ENCODE measurements around the gene RUFY4. TPM values are rescaled to one million over a fixed set of nuclear protein-coding genes. Genes with fewer than 3 reads are reported as not detected.
A peak's percentile ranks its signal among the peaks of the same experiment; 100 is the strongest.
"Not testable (repeated sequence)": the region's sequence is repeated elsewhere in the genome, so short reads cannot be mapped to it uniquely, and the experiment has no call there.

The RUFY4 gene, protein sequence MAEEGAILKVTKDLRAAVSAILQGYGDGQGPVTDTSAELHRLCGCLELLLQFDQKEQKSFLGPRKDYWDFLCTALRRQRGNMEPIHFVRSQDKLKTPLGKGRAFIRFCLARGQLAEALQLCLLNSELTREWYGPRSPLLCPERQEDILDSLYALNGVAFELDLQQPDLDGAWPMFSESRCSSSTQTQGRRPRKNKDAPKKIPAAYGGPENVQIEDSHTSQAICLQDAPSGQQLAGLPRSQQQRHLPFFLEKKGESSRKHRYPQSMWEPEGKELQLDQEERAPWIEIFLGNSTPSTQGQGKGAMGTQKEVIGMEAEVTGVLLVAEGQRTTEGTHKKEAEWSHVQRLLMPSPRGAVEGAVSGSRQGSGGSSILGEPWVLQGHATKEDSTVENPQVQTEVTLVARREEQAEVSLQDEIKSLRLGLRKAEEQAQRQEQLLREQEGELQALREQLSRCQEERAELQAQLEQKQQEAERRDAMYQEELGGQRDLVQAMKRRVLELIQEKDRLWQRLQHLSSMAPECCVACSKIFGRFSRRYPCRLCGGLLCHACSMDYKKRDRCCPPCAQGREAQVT
- total RNA-seq (1 to 10 TPM in 1 of 2 experiments, under 1 TPM in 1; 0.16 to 1.5 TPM), polyA plus RNA-seq (under 1 TPM in 1 of 3 donors, not detected in 2; 0.31 TPM), total RNA-seq (0.08 to 3.4 (median 0.33) reads per million in 6 experiments)

DNA sequence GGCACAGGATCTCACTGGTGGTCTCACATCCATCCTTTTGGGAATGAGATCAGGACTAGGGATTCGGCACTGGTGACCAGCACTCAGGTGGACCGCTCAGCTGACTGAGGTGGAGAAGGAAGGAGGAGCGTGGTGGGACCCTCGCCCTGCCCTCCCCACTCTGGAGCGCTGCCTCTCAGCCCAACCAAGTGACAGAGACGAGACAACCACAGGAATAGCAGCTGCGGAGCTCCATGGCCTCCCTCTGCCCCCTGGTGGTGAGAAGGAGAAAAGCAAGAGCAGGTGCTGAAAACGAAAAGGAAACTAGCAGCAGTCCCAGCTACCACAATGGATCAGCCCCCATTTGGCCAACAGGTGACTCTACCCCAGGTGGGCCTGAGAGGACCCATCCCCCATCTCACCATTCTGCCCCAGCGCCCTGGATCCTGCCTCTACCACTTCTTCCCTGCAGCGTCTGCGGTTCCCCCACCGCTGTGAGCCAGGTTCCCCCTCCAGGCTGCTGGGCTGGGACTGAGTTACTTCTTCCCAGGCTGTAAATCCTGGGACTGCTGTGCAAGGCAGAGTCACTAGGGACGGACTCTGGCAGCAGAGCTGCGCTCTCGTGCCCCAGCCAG lies at the start of gene RUFY4:
TSS of gene RUFY4 (plus strand) at position 533 of the 614 bp plus-strand sequence. CDS start 1,353 bp downstream, outside the sequence.
- H3K9me3 Mint-ChIP-seq, H3K36me3 Mint-ChIP-seq, POLR2A ChIA-PET: not testable (repeated sequence)
- Mint-ChIP-seq H3K4me1 (peaks cover 7 to 12% (median 10%) of the 10 kb centered on the region in 4 donors), H3K4me3 (peak within 1 kb of the TSS; percentile 52 to 79 (median 65)), H3K27me3 (peaks cover 4 to 36% (median 27%) of the 10 kb centered on the region in 5 donors), H3K27ac (peak within 1 kb of the TSS in 7 of 10 donors; percentile 3 to 73 (median 43))
- peak; percentile 90 to 95 for ATAC-seq
- peak; percentile 28 to 81 (median 68) for DNase-seq

DNA sequence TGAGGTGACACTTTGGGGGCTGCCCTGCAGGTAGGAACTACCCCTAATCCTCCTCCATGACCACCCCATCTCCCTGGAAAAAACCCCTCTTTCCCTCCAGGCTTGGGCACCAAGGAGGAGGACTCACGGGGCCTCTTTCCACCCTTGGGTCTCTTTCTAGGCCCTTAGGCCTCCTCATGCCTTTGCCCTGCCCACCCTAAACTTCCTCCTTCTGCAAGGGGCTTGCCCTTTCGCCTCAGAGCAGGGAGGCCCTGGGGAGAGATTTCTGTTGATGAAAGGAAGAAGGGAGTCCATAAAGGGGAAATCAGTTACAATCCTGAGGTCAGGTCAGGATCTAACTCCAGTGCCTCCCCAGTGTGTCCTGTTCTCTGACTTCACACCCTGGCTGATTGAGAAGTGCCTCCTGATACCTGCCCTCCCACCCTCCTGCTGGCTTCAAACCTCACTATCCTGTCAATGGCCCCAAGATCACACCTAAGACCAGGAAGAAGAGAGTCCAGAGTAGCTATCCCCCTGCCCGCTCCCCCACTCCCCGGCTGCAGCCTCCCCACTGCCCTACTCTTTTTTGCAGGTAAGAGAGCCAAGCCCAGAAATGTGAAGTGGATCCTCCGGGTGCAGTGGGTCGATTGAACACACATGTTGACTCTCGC lies 49.5 kb upstream of the RUFY4 start:
- Mint-ChIP-seq H3K9me3 (no peaks in the 10 kb centered on the region), H3K27me3 (peaks cover 0 to 6% (median 2%) of the 10 kb centered on the region in 5 donors), H3K4me3 (no peak overlapping the region), H3K36me3 (no peaks in the 10 kb centered on the region), H3K4me1 (peaks cover 0 to 16% (median under 1%) of the 10 kb centered on the region in 4 donors), H3K27ac (no peak overlapping the region)
- POLR2A ChIA-PET = no interaction called here
- ATAC-seq (no peak), DNase-seq (peak in 1 of 10 donors; percentile 36)

DNA sequence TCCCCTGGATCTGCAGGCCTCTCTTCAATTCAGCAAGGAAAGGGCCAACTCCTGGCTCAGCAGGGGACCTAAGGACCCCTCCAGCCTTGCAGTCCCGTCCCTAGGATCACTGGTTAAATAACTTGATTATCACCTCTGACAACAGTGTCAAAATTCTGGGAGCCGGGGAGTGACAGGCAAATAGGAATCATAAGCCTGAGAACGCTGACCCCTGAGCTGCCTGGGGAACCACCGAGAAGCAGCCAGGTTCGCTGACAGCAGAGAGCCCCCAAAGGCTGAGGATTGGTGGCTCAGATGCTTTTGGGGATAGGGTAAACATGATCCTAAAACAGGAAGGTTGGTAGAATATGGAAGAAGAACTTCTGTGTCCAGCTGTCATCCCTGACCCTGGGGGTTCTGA lies 48.8 kb upstream of the RUFY4 start:
- POLR2A ChIA-PET = no interaction called here
- Mint-ChIP-seq H3K9me3 (no peaks in the 10 kb centered on the region), H3K36me3 (no peaks in the 10 kb centered on the region), H3K4me3 (no peak overlapping the region), H3K27ac (no peak overlapping the region), H3K4me1 (peaks cover 0 to 16% (median under 1%) of the 10 kb centered on the region in 4 donors), H3K27me3 (peaks cover 0 to 5% (median 0%) of the 10 kb centered on the region in 5 donors)
- DNase-seq (no peak), ATAC-seq (no peak)

DNA sequence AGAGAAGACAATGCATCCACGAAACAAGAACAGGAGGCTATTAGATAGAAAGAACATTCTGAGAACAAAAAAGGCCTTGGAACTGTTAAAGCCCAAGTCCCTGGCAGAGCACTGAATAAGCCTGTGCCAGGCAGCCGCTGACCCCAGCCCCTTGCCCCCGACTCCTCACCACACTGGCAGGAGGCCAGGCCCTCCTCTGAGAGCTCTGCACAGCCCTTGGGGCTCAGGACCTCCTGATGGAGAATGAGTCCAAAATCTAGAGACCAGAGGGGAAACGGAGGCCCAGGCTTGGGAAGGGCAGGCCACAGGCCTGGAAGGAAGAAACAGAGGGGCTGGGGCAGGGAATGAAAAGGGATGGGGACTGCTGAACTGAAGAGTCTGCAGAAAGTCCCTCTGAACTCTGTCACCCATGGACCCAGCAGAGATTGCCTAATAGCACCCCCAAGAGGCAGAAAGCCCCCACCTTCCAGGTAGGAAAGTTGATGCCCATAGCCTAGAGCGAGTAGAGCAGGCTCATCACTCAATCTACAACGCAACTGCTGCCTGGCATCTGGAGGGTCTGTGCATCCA lies 48.0 kb upstream of the RUFY4 start:
- POLR2A ChIA-PET = no interaction called here
- H3K9me3 Mint-ChIP-seq = no peaks in the 10 kb centered on the region
- peaks cover 0 to 16% (median under 1%) of the 10 kb centered on the region in 4 donors for H3K4me1 Mint-ChIP-seq
- no peak overlapping the region for H3K4me3 Mint-ChIP-seq
- peaks cover 0 to 5% (median 0%) of the 10 kb centered on the region in 5 donors for H3K27me3 Mint-ChIP-seq
- H3K27ac Mint-ChIP-seq = no peak overlapping the region
- no peak for ATAC-seq
- peak in 1 of 10 donors; percentile 36 for DNase-seq
- H3K36me3 Mint-ChIP-seq = no peaks in the 10 kb centered on the region

DNA sequence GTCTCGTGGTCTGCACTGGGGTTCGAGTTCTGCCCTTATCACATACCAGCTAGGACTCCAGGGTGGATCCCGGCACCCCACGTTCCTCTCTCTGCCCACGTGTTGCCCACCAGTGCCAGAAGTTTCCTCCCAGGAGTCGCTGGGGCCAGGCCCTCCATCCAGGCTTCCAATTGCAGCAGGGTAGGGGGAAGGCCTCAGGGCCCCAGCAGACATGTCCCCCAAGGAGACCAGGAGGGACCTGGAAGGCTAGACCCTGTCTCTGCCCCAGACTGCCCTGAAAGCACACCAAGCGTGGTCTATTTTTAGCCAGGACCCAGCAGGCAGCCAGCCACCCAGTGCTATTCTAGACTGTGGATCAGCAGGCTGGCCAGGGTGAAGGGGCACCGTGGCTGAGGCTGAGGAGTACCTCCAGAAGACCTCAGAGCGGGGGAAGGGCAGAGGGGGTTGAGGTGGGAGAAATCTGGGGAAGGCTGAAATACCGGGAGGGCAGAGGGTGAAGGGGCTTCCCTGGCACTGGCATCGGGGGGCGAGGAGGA lies 47.4 kb upstream of the RUFY4 start:
- Mint-ChIP-seq H3K4me1 (peaks cover 0 to 16% (median 2%) of the 10 kb centered on the region in 4 donors), H3K4me3 (no peak overlapping the region), H3K36me3 (no peaks in the 10 kb centered on the region), H3K9me3 (no peaks in the 10 kb centered on the region), H3K27me3 (peaks cover 0 to 1% (median 0%) of the 10 kb centered on the region in 5 donors), H3K27ac (no peak overlapping the region)
- ATAC-seq (no peak), DNase-seq (peak in 1 of 10 donors; percentile 24)
- POLR2A ChIA-PET = no interaction called here

DNA sequence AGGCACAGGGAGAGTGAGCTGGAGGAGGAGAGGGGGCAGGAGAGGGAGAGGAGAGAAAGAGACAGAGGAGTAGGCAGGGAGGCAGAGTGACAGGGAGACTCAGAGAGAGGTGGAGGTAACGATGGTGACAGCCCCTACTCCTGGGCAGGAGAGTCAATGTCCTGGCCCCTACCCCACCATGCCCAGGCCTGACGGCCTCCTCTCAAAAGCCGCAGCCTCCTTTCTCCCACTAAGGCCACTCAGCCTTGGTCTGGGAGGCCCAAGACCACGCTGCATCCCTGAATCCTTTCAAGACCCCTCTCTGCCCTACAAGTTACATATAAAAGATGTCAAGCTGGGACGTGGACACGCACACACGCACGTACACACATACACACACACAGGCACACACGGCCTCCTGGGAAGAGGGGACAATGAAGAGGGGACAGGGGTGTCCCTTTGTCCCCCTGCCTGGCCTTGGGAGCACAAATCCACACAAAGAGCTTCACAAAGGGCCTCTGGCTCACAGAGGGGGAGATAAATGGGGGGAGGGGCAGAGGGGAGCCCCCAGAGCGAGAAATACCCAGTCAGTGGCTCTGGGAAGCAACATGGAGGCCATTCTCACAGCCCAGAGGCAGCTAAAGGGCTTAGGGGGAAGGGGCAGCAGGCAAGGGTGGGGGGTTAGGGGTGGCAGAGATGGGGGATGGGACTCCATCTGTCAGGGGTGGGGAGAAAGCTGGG lies 46.8 kb upstream of the RUFY4 start:
- H3K9me3 Mint-ChIP-seq = no peaks in the 10 kb centered on the region
- no peaks in the 10 kb centered on the region for H3K27me3 Mint-ChIP-seq
- H3K4me1 Mint-ChIP-seq = peaks cover 0 to 16% (median 2%) of the 10 kb centered on the region in 4 donors

DNA sequence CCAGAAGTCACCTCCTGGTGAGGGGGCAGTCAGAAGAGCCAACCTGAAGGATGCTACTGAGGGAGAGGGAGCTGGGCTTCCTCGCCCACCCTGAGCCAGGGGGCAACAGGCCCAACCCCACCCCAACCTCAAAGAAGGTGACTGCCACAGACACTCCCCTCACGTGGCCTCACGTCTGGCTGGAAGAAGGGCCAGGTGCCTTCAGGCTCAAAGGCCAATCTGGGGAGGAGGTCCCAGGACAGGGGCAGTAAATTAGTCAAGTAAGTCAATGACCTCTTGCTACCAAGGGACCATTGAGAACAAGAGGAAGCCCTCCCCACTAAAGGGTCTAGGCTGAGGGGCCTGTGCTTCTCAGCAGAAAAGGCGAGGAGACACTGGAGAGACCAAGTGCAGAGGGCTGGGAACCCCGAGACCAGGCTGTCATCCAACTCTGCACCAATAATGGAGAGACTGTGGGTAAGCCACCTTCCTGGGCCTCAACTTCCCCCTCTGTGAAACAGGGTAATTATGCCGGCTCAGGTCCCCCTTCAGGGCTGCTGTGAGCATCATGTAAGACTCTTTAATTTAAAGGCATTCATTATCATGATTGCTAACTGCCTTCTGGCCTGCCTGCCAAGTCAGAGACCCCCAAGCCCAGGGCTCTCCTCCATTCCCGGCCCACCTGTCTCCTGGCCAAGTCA lies 46.1 kb upstream of the RUFY4 start:
- Mint-ChIP-seq H3K4me3 (no peak overlapping the region), H3K27me3 (no peaks in the 10 kb centered on the region), H3K4me1 (peaks cover 0 to 13% (median 2%) of the 10 kb centered on the region in 4 donors), H3K27ac (no peak overlapping the region), H3K36me3 (no peaks in the 10 kb centered on the region), H3K9me3 (no peaks in the 10 kb centered on the region)
- peak in 1 of 10 donors; percentile 30 for DNase-seq
- ATAC-seq = no peak
- POLR2A ChIA-PET = no interaction called here

More for the DNA sequence above, 46.8 kb upstream of the RUFY4 start:
- ATAC-seq (no peak), DNase-seq (no peak)
- H3K36me3 Mint-ChIP-seq = no peaks in the 10 kb centered on the region
- H3K27ac Mint-ChIP-seq = no peak overlapping the region
- H3K4me3 Mint-ChIP-seq = no peak overlapping the region
- POLR2A ChIA-PET = no interaction called here

DNA sequence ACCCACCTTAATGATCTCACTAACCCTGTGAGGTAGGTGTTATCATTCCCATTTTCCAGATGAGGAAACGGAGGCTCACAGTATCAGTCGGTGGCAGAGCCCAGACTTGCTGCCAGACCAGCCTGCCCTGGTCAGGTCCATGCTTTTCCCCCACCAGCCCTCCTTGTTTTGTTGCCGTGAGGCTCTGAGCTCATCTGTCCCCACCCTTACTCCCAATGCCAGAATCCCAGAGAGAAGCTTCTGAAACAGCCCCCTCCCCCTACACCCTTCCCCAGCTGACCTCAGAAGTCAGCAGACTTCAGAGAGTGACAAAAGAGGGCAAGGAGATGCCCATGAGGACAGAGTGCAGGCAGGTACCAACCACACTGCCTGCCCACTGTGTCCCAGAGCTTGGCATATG lies 45.4 kb upstream of the RUFY4 start:
- no peak overlapping the region for H3K4me3 Mint-ChIP-seq
- H3K36me3 Mint-ChIP-seq = no peaks in the 10 kb centered on the region
- peaks cover 0 to 11% (median 3%) of the 10 kb centered on the region in 4 donors for H3K4me1 Mint-ChIP-seq
- no peaks in the 10 kb centered on the region for H3K27me3 Mint-ChIP-seq
- no peak overlapping the region for H3K27ac Mint-ChIP-seq
- no peaks in the 10 kb centered on the region for H3K9me3 Mint-ChIP-seq
- peak in 1 of 10 donors; percentile 5 for DNase-seq
- POLR2A ChIA-PET = no interaction called here
- ATAC-seq = no peak

DNA sequence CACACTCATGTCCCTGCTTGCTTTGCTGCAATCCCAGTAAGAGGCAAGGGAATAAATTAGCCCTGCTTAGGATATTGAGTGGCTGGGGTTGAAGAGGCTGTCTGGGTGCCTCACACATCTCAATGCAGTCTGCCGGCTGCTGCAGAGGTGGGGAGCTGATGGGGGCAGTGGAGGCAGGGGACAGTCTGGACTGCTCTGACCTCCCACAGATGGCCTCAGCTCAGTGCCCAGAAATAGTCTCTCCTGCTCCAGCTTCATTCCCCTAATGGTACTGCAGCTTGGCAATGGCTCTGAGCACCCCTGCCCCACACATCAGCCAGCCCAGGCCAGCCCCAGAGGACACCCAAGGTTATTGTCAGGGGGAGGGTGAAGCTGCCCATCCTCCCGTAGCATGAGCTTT lies 44.7 kb upstream of the RUFY4 start:
- POLR2A ChIA-PET = no interaction called here
- H3K4me3 Mint-ChIP-seq = no peak overlapping the region
- peaks cover 0 to 9% (median 3%) of the 10 kb centered on the region in 4 donors for H3K4me1 Mint-ChIP-seq
- no peaks in the 10 kb centered on the region for H3K36me3 Mint-ChIP-seq
- no peaks in the 10 kb centered on the region for H3K27me3 Mint-ChIP-seq
- peak in 1 of 10 donors; percentile 43 for DNase-seq
- no peak for ATAC-seq
- no peak overlapping the region for H3K27ac Mint-ChIP-seq
- no peaks in the 10 kb centered on the region for H3K9me3 Mint-ChIP-seq

DNA sequence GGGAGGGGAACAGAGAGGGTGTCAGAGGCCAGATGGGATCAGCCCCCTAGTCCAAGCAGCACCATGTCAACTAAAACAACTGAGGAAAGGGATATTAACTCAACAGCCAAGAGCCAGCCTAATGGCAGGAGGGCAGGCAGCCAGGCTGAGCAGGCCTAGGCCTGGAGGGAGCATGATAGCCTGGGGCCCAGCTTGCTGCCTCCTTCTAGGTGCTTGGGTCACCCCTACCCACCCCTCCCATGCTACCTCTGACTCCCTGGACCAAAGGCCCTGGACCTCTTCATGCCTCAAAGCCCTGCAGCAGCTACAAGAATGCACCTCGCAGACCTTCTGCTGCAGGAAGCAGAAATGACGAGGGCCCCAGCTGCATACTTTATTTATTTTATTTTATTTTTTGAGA lies 44.2 kb upstream of the RUFY4 start:
- no peak overlapping the region for H3K4me3 Mint-ChIP-seq
- peaks cover 0 to 6% (median 3%) of the 10 kb centered on the region in 4 donors for H3K4me1 Mint-ChIP-seq
- ATAC-seq (no peak), DNase-seq (peak in 2 of 10 donors; percentile 11 to 16)
- H3K27ac Mint-ChIP-seq = no peak overlapping the region
- no peaks in the 10 kb centered on the region for H3K9me3 Mint-ChIP-seq
- no peaks in the 10 kb centered on the region for H3K36me3 Mint-ChIP-seq
- POLR2A ChIA-PET = no interaction called here
- H3K27me3 Mint-ChIP-seq = no peaks in the 10 kb centered on the region

DNA sequence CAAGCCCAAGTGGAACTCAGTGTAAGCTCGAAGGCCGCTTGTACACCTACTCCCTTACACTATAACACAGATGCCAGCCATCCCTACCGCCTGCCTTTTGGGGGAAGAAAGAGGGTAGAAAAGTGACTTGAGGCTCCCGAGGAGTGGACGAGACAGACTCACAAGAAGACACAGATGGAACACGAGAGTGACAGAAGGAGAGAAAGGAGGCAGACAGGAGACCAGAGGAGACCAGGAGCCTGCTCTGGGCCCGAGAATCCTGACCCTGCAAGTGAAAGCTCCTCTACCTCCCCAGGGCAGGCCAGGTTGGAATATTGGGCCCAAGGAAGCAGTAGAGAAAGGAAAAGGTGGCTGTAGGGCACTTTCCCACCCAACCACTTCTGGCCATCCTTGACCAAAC lies 42.8 kb upstream of the RUFY4 start:
- Mint-ChIP-seq H3K36me3 (no peaks in the 10 kb centered on the region), H3K4me3 (no peak overlapping the region)
- POLR2A ChIA-PET = no interaction called here

More for the DNA sequence above, 42.8 kb upstream of the RUFY4 start:
- DNase-seq (peak in 2 of 10 donors; percentile 13 to 43), ATAC-seq (no peak)
- Mint-ChIP-seq H3K27me3 (no peaks in the 10 kb centered on the region), H3K9me3 (no peaks in the 10 kb centered on the region), H3K27ac (no peak overlapping the region), H3K4me1 (peaks cover 0 to 6% (median under 1%) of the 10 kb centered on the region in 4 donors)
